IMR-90 (cell line): ENCODE measurements around the gene ATP2B1. TPM values are rescaled to one million over a fixed set of nuclear protein-coding genes. Genes with fewer than 3 reads are reported as not detected.

Source experiments
- ATAC-seq: fragments of 200-7000 bp; cut with Tn5 transposase; 2 replicates; pipeline ENCODE4 v1.9.1; 2020; ENCODE audit warnings: low read depth, mild to moderate bottlenecking, moderate library complexity
- BruUV-seq: library from RNA; stranded (reverse); fragments of 400-500 nt; replicated peaks from 2 replicates; lab custom pipeline; 2021; lab: Mats Ljungman, UMichigan
- CTCF ChIA-PET: fragments of 300-600 bp; formaldehyde crosslinking; extraction: SDS; loops from one replicate; lab custom pipeline; 2021; ENCODE audit warnings: antibody characterized with exemption; lab: Yijun Ruan, JAX
- POLR2A ChIA-PET: fragments of 300-600 bp; sonication (Branson Sonifier 250); formaldehyde crosslinking; loops from one replicate; lab custom pipeline; 2022; ENCODE audit warnings: antibody characterized with exemption; ENCODE audit not compliant: unreplicated experiment; lab: Charles Lee
- DNase-seq: peaks from one replicate; pipeline ENCODE4 v3.0.0; 2013
- H2AFZ ChIP-seq: replicated peaks from 2 replicates; pipeline ENCODE3; 2013; ENCODE audit warnings: low read length, mild to moderate bottlenecking; ENCODE audit not compliant: poor library complexity
- H2AK5ac ChIP-seq: 2 replicates; pipeline ENCODE4 v1.6.1; 2013; ENCODE audit warnings: low read depth, low read length, inconsistent platforms
- H2AK9ac ChIP-seq: replicated peaks from 2 replicates; pipeline ENCODE3; 2013; ENCODE audit warnings: mild to moderate bottlenecking, low read depth, low read length, moderate library complexity; ENCODE audit not compliant: poor library complexity
- H2BK120ac ChIP-seq: 2 replicates; pipeline ENCODE4 v1.6.1; 2013; ENCODE audit warnings: low read depth, low read length, inconsistent platforms
- H2BK15ac ChIP-seq: 3 replicates; pipeline ENCODE4 v1.6.1; 2013; ENCODE audit warnings: low read depth, low read length, inconsistent platforms
- H2BK20ac ChIP-seq: 2 replicates; pipeline ENCODE4 v1.6.1; 2013; ENCODE audit warnings: low read depth, mild to moderate bottlenecking, inconsistent platforms, low read length, moderate library complexity
- H2BK5ac ChIP-seq: 2 replicates; pipeline ENCODE4 v1.6.1; 2013; ENCODE audit warnings: mild to moderate bottlenecking, low read depth, low read length, inconsistent platforms; ENCODE audit not compliant: poor library complexity, severe bottlenecking
- H3K14ac ChIP-seq: replicated peaks from 2 replicates; pipeline ENCODE4 v1.6.1; 2013; ENCODE audit warnings: low read depth, low read length, inconsistent platforms
- H3K18ac ChIP-seq: 2 replicates; pipeline ENCODE4 v1.6.1; 2013; ENCODE audit warnings: low read depth, low read length, control low read depth
- H3K23ac ChIP-seq: 2 replicates; pipeline ENCODE4 v1.6.1; 2013; ENCODE audit warnings: low read depth, low read length, inconsistent platforms
- H3K27ac ChIP-seq: 2 replicates; pipeline ENCODE4 v1.5.1; 2013; ENCODE audit warnings: mild to moderate bottlenecking, control low read depth, low read length; ENCODE audit not compliant: insufficient read depth
- H3K27me3 ChIP-seq: 2 replicates; pipeline ENCODE4 v1.6.1; 2013; ENCODE audit warnings: low read length; ENCODE audit not compliant: control insufficient read depth, insufficient read depth
- H3K36me3 ChIP-seq: 2 replicates; pipeline ENCODE4 v1.6.1; 2013; ENCODE audit warnings: low read length, mixed read lengths; ENCODE audit not compliant: control insufficient read depth, insufficient read depth
- H3K4ac ChIP-seq: 2 replicates; pipeline ENCODE4 v1.6.1; 2013; ENCODE audit warnings: low read depth, low read length, inconsistent platforms
- H3K4me1 ChIP-seq: 2 replicates; pipeline ENCODE4 v1.6.1; 2013; ENCODE audit warnings: low read length, mixed read lengths; ENCODE audit not compliant: control insufficient read depth, insufficient read depth
- H3K4me2 ChIP-seq: 2 replicates; pipeline ENCODE4 v1.6.1; 2013; ENCODE audit warnings: low read depth, mild to moderate bottlenecking, control low read depth, low read length, moderate library complexity
- H3K4me3 ChIP-seq: 2 replicates; pipeline ENCODE4 v1.5.1; 2013; ENCODE audit warnings: low read depth, mild to moderate bottlenecking, control low read depth, low read length, moderate library complexity; ENCODE audit not compliant: insufficient read depth
- H3K56ac ChIP-seq: 2 replicates; pipeline ENCODE4 v1.6.1; 2013; ENCODE audit warnings: low read length, inconsistent platforms; ENCODE audit not compliant: insufficient read depth; ENCODE audit errors: extremely low read depth
- H3K79me1 ChIP-seq, 2 experiments: 2 replicates each; pipeline ENCODE4 v1.6.1; 2013; ENCODE audit warnings: low read length in 2 of 2, inconsistent platforms in 1 of 2, low read depth in 1 of 2
- H3K9ac ChIP-seq: 2 replicates; pipeline ENCODE4 v1.6.1; 2013; ENCODE audit warnings: low read depth, low read length, control low read depth
- H3K9me1 ChIP-seq: 2 replicates; pipeline ENCODE4 v1.6.1; 2013; ENCODE audit warnings: low read length, inconsistent platforms; ENCODE audit not compliant: insufficient read depth
- H3K9me3 ChIP-seq: 2 replicates; pipeline ENCODE4 v1.6.1; 2013; ENCODE audit warnings: low read length; ENCODE audit not compliant: control insufficient read depth, insufficient read depth
- H4K20me1 ChIP-seq: 2 replicates; pipeline ENCODE4 v1.6.1; 2013; ENCODE audit warnings: low read length, inconsistent platforms; ENCODE audit not compliant: insufficient read depth
- H4K5ac ChIP-seq: 2 replicates; pipeline ENCODE4 v1.6.1; 2013; ENCODE audit warnings: mild to moderate bottlenecking, low read depth, low read length, control low read depth
- H4K8ac ChIP-seq, 2 experiments: 2 replicates each; pipeline ENCODE4 v1.6.1; 2013; ENCODE audit warnings: low read depth in 2 of 2, low read length in 2 of 2, control low read depth in 1 of 2, inconsistent platforms in 1 of 2
- H4K91ac ChIP-seq: 2 replicates; pipeline ENCODE4 v1.6.1; 2013; ENCODE audit warnings: low read depth, low read length, inconsistent platforms; ENCODE audit not compliant: insufficient read depth
- FOS ChIP-seq: fragments of 150-350 bp; IDR thresholded peaks from 2 replicates; pipeline ENCODE4 v1.6.1; 2016; ENCODE audit warnings: low read depth, low read length
- MAZ ChIP-seq: IDR thresholded peaks from 2 replicates; pipeline ENCODE4 v1.6.1; 2012; ENCODE audit warnings: low read depth, mild to moderate bottlenecking, low read length, improper control_type of control experiment, moderate library complexity, borderline replicate concordance
- MXI1 ChIP-seq: IDR thresholded peaks from 2 replicates; pipeline ENCODE4 v1.6.1; 2012; ENCODE audit warnings: low read depth, mild to moderate bottlenecking, low read length, moderate library complexity, borderline replicate concordance
- dilution Hi-C: fragments of 300-500 bp; cut with HindIII; formaldehyde crosslinking; loops from one replicate; pipeline ENCODE4 v1.14.3; 2018; ENCODE audit warnings: low sequenced_read_pairs; ENCODE audit not compliant: unreplicated experiment
- in situ Hi-C: fragments of 300-500 bp; cut with MboI; formaldehyde crosslinking; loops from 3 replicates; pipeline ENCODE4 v1.14.3; 2019; ENCODE audit warnings: low sequenced_read_pairs, inconsistent platforms, mixed read lengths
- intact Hi-C: fragments of 100-400 bp; cut with micrococcal nuclease; formaldehyde crosslinking; loops from 2 replicates; pipeline ENCODE4 v1.10.0; 2022
- polyA plus RNA-seq, 3 experiments: library from polyadenylated mRNA; depleted of rRNA; stranded (reverse); fragments of >200 nt; gene quantifications; 2 replicates each; pipeline ENCODE4 v1.2.3, GENCODE V29; 2012; ENCODE audit warnings: low replicate concordance in 1 of 3
- total RNA-seq: library from RNA; depleted of rRNA; stranded (reverse); fragments of >200 nt; gene quantifications from 2 replicates; pipeline ENCODE4 v1.2.3, GENCODE V29; 2012
- TF ChIP-seq, protein P1 (sequence below): conservative IDR thresholded peaks from 2 replicates; pipeline ENCODE4 v1.5.1; 2012; ENCODE audit warnings: mild to moderate bottlenecking, low read depth, low read length, improper control_type of control experiment

The ATP2B1 gene
- total and polyA plus RNA-seq, 2 of the 4 experiments (the other 2 are of a cell fraction) = 9.9 to 32.6 TPM

DNA sequence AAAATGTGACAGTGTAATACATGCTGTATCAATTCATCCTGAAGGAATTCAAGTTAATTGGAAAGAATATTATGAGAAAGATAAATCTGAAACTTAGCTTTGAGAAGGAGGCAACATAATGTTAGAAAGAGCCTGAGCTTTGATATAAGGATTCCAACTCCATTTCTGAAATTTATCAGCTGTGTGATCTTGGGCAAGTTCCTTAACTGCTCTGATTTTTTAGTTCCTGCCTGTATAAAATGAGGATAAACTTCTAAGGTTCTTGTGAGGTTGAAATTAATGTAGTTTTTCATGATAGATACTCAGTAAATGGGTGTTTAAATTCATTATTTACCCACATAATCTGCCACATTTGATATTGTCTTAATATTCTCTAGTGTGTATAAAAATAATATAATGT, 14.6 kb upstream of the ATP2B1 start:
- no peaks in the 10 kb centered on the region for H3K27me3 ChIP-seq
- H2BK15ac ChIP-seq = no peak overlapping the region
- no peak overlapping the region for H4K5ac ChIP-seq
- H2AFZ ChIP-seq = no peak overlapping the region
- CTCF ChIA-PET = no interaction called here
- H3K27ac ChIP-seq = no peak overlapping the region
- H4K8ac ChIP-seq = no peak overlapping the region
- H2AK5ac ChIP-seq = no peak overlapping the region
- H3K18ac ChIP-seq = no peak overlapping the region
- dilution Hi-C loops (no loop called here), intact Hi-C loops (no loop called here), in situ Hi-C loops (no loop called here)
- H2BK5ac ChIP-seq = no peak overlapping the region
- no TSS peak for BruUV-seq
- H3K56ac ChIP-seq = no peak overlapping the region
- no peaks in the 10 kb centered on the region for H3K36me3 ChIP-seq
- no peak overlapping the region for H3K4ac ChIP-seq
- no peak overlapping the region for H2BK120ac ChIP-seq
- H3K79me1 ChIP-seq = no peaks in the 10 kb centered on the region
- no peaks in the 10 kb centered on the region for H3K9me3 ChIP-seq
- no peak overlapping the region for H3K4me3 ChIP-seq
- no peaks in the 10 kb centered on the region for H3K4me1 ChIP-seq
- no peaks in the 10 kb centered on the region for H4K20me1 ChIP-seq
- POLR2A ChIA-PET = no interaction called here
- DNase-seq (no peak), ATAC-seq (no peak)
- no peak overlapping the region for H3K23ac ChIP-seq
- H4K91ac ChIP-seq = no peak overlapping the region
- TF ChIP-seq MXI1 (no peak), MAZ (no peak), FOS (no peak)
- TF ChIP-seq, protein P1, sequence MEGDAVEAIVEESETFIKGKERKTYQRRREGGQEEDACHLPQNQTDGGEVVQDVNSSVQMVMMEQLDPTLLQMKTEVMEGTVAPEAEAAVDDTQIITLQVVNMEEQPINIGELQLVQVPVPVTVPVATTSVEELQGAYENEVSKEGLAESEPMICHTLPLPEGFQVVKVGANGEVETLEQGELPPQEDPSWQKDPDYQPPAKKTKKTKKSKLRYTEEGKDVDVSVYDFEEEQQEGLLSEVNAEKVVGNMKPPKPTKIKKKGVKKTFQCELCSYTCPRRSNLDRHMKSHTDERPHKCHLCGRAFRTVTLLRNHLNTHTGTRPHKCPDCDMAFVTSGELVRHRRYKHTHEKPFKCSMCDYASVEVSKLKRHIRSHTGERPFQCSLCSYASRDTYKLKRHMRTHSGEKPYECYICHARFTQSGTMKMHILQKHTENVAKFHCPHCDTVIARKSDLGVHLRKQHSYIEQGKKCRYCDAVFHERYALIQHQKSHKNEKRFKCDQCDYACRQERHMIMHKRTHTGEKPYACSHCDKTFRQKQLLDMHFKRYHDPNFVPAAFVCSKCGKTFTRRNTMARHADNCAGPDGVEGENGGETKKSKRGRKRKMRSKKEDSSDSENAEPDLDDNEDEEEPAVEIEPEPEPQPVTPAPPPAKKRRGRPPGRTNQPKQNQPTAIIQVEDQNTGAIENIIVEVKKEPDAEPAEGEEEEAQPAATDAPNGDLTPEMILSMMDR = no peak
- no peak overlapping the region for H3K4me2 ChIP-seq
- H2AK9ac ChIP-seq = no peak overlapping the region
- no peaks in the 10 kb centered on the region for H3K9me1 ChIP-seq
- H2BK20ac ChIP-seq = no peak overlapping the region
- H3K9ac ChIP-seq = no peak overlapping the region
- H3K14ac ChIP-seq = no peak overlapping the region
